ENCODE measurements around the gene ARRB1. TPM values are rescaled to one million over a fixed set of nuclear protein-coding genes. Genes with fewer than 3 reads are reported as not detected.

The ARRB1 gene
- total and polyA plus RNA-seq, 2 of the 13 experiments (the other 11 are each of a cell fraction or from before 2014, with no cell fraction given): 22.5 to 35.7 TPM

- TF ChIP-seq HNF4A (CRISPR knock-in tag; IDR thresholded peaks at IDR 0.05) (peak; percentile 17; the same call in 1 of the 2 replicates), ZNF30 (CRISPR knock-in tag; IDR thresholded peaks at IDR 0.05) (peak; percentile 76; the same call in 1 of the 2 replicates), POGZ (CRISPR knock-in tag; IDR thresholded peaks at IDR 0.05) (peak; percentile 84), ZNF792 (CRISPR knock-in tag; IDR thresholded peaks at IDR 0.05) (peak; percentile 96), ZNF746 (CRISPR knock-in tag; IDR thresholded peaks at IDR 0.05) (no peak), POLR2A (IDR thresholded peaks at IDR 0.05; ENCODE audit: insufficient read depth in 1 of 2, low read depth in 2 of 2, low read length in 2 of 2) (peak; percentile 98 to 99), ZBTB20 (CRISPR knock-in tag; IDR thresholded peaks at IDR 0.05; ENCODE audit: borderline replicate concordance, low read depth) (peak; percentile 68; the same call in 1 of the 2 replicates), ETV5 (CRISPR knock-in tag; IDR thresholded peaks at IDR 0.05; ENCODE audit: borderline replicate concordance) (peak; percentile 93), ZNF503 (CRISPR knock-in tag; IDR thresholded peaks at IDR 0.05) (peak; percentile 65), ATAD3A (CRISPR knock-in tag; IDR thresholded peaks at IDR 0.05) (no peak), ZNF546 (CRISPR knock-in tag; conservative IDR thresholded peaks at IDR 0.05) (no peak; the same call in 1 of the 2 replicates), DBP (CRISPR knock-in tag; IDR thresholded peaks at IDR 0.05; ENCODE audit: not compliant biosample characterization) (no peak), TBX3 (IDR thresholded peaks at IDR 0.05; ENCODE audit: borderline replicate concordance) (no peak), RFXAP (CRISPR knock-in tag; IDR thresholded peaks at IDR 0.05; ENCODE audit: borderline replicate concordance) (peak; percentile 86; the same call in 1 of the 2 replicates), SALL1 (CRISPR knock-in tag; IDR thresholded peaks at IDR 0.05) (peak; percentile 94), MBD4 (IDR thresholded peaks at IDR 0.05; ENCODE audit: borderline replicate concordance, low read length) (no peak), MTERF4 (CRISPR knock-in tag; IDR thresholded peaks at IDR 0.05) (peak; percentile 42; the same call in 1 of the 2 replicates), MEF2D (CRISPR knock-in tag; IDR thresholded peaks at IDR 0.05) (peak; percentile 90)
- TF ChIP-seq, protein P1, sequence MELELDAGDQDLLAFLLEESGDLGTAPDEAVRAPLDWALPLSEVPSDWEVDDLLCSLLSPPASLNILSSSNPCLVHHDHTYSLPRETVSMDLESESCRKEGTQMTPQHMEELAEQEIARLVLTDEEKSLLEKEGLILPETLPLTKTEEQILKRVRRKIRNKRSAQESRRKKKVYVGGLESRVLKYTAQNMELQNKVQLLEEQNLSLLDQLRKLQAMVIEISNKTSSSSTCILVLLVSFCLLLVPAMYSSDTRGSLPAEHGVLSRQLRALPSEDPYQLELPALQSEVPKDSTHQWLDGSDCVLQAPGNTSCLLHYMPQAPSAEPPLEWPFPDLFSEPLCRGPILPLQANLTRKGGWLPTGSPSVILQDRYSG (CRISPR knock-in tag; IDR thresholded peaks at IDR 0.05): 0 out of 2 replicates have a peak, but pooled peaks have one; percentile 53
- TF ChIP-seq, protein P2, sequence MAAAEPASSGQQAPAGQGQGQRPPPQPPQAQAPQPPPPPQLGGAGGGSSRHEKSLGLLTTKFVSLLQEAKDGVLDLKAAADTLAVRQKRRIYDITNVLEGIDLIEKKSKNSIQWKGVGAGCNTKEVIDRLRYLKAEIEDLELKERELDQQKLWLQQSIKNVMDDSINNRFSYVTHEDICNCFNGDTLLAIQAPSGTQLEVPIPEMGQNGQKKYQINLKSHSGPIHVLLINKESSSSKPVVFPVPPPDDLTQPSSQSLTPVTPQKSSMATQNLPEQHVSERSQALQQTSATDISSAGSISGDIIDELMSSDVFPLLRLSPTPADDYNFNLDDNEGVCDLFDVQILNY (CRISPR knock-in tag; conservative IDR thresholded peaks at IDR 0.05): peak; percentile 75; the same call in 1 of the 2 replicates
Measured at GRCh38 chr11:75399344-75400145, 48.1 kb upstream of the ARRB1 start, which contains the start of gene RPS3 (continued).
